Thymus (tissue), 11 donors: Measurements from ENCODE around the gene TTC7B. TPM values are rescaled to one million over a fixed set of nuclear protein-coding genes. Genes with fewer than 3 reads are reported as not detected.

Source experiments
- DNase-seq, 9 donors: peaks; one replicate each; pipeline ENCODE4 v3.0.0-alpha.2; 2013; ENCODE audit warnings: low spot score in 9 of 9, low read depth in 6 of 9, missing footprints in 1 of 9
- H3K27ac ChIP-seq, 2 donors: one replicate each; pipeline ENCODE4 v1.5.1; 2013; ENCODE audit warnings: control low read depth in 1 of 2, low read depth in 1 of 2, low read length in 1 of 2, mild to moderate bottlenecking in 1 of 2, moderate library complexity in 1 of 2
- H3K27me3 ChIP-seq, 2 donors: one replicate each; pipeline ENCODE4 v1.5.1; 2013; ENCODE audit warnings: low read length in 1 of 2; ENCODE audit not compliant: control insufficient read depth in 2 of 2, insufficient read depth in 1 of 2
- H3K36me3 ChIP-seq, 2 donors: one replicate each; pipeline ENCODE4 v1.5.1; 2013; ENCODE audit warnings: low read length in 1 of 2, mild to moderate bottlenecking in 1 of 2, moderate library complexity in 1 of 2; ENCODE audit not compliant: control insufficient read depth in 2 of 2, insufficient read depth in 2 of 2
- H3K4me1 ChIP-seq, 2 donors: one replicate each; pipeline ENCODE4 v1.5.1; 2013; ENCODE audit warnings: low read length in 2 of 2; ENCODE audit not compliant: control insufficient read depth in 2 of 2, insufficient read depth in 2 of 2
- H3K4me3 ChIP-seq, 2 donors: one replicate each; pipeline ENCODE4 v1.5.1; 2013; ENCODE audit warnings: low read length in 2 of 2, control low read depth in 1 of 2, mild to moderate bottlenecking in 1 of 2
- H3K9me3 ChIP-seq, 2 donors: one replicate each; pipeline ENCODE4 v1.5.1; 2013; ENCODE audit warnings: low read length in 1 of 2, mild to moderate bottlenecking in 1 of 2; ENCODE audit not compliant: control insufficient read depth in 2 of 2, insufficient read depth in 1 of 2
- WGBS: extraction: QIAGEN DNeasy Blood & Tissue Kit; methylation state at CpG from one replicate; pipeline ENCODE4 v1.1.7; 2013; 5-methylcytosine and 5-hydroxymethylcytosine counted together
- polyA plus RNA-seq: library from polyadenylated mRNA; stranded (reverse); fragments of 200-250 nt; gene quantifications from one replicate; pipeline ENCODE4 v1.2.3, GENCODE V29; 2013
- total RNA-seq: library from RNA; stranded (reverse); fragments of 120-200 nt; gene quantifications from one replicate; pipeline ENCODE4 v1.2.4, GENCODE V29; 2013
- donor health status: healthy.

TTC7B gene
- total and polyA plus RNA-seq, 2 donors = 3.2 to 5.6 TPM

GRCh38 chr14:90499908-90500664 lies 316.1 kb downstream of the TTC7B start:
- Histone ChIP-seq H3K9me3 (peaks cover 0 to 8% of the 10 kb centered on the region in 2 donors), H3K27me3 (no peaks in the 10 kb centered on the region), H3K4me1 (no peaks in the 10 kb centered on the region), H3K27ac (no peak overlapping the region), H3K4me3 (no peak overlapping the region), H3K36me3 (no peaks in the 10 kb centered on the region)
- DNase-seq = no peak
- WGBS = 93% methylated on average over 10 of the region's 10 CpGs

- 96% methylated on average over 6 of the region's 6 CpGs for WGBS
- no peak for DNase-seq
- Histone ChIP-seq H3K4me1 (no peaks in the 10 kb centered on the region), H3K27ac (no peak overlapping the region), H3K27me3 (no peaks in the 10 kb centered on the region), H3K36me3 (no peaks in the 10 kb centered on the region), H3K9me3 (peaks cover 0 to 8% of the 10 kb centered on the region in 2 donors), H3K4me3 (no peak overlapping the region)
These were observed 317.1 kb downstream of the TTC7B start for GRCh38 chr14:90499121-90499520.

GRCh38 chr14:90498198-90498597 lies 318.0 kb downstream of the TTC7B start:
- no peak for DNase-seq

GRCh38 chr14:90496379-90496778 lies 319.9 kb downstream of the TTC7B start:
- WGBS = 83% methylated on average over 2 of the region's 2 CpGs
- Histone ChIP-seq H3K27ac (no peak overlapping the region), H3K4me1 (no peaks in the 10 kb centered on the region), H3K9me3 (peaks cover 0 to 8% of the 10 kb centered on the region in 2 donors), H3K27me3 (no peaks in the 10 kb centered on the region), H3K4me3 (no peak overlapping the region), H3K36me3 (no peaks in the 10 kb centered on the region)
- DNase-seq = no peak

More at GRCh38 chr14:90498198-90498597, 318.0 kb downstream of the TTC7B start:
- Histone ChIP-seq H3K9me3 (peaks cover 0 to 8% of the 10 kb centered on the region in 2 donors), H3K4me1 (no peaks in the 10 kb centered on the region), H3K27ac (no peak overlapping the region), H3K27me3 (no peaks in the 10 kb centered on the region), H3K36me3 (no peaks in the 10 kb centered on the region), H3K4me3 (no peak overlapping the region)

- no peaks in the 10 kb centered on the region for H3K4me1 ChIP-seq
- H3K36me3 ChIP-seq = no peaks in the 10 kb centered on the region
- H3K27me3 ChIP-seq = no peaks in the 10 kb centered on the region
- H3K4me3 ChIP-seq = no peak overlapping the region
- peaks cover 0 to 8% of the 10 kb centered on the region in 2 donors for H3K9me3 ChIP-seq
- peak; percentile 32 to 83 (median 59) for DNase-seq
- no peak overlapping the region for H3K27ac ChIP-seq
- 61% methylated on average over 12 of the region's 12 CpGs for WGBS
These were observed 320.6 kb downstream of the TTC7B start for GRCh38 chr14:90495357-90496276.

GRCh38 chr14:90491911-90492531 lies 324.2 kb downstream of the TTC7B start:
- DNase-seq = no peak
- 88% methylated on average over 11 of the region's 11 CpGs for WGBS
- no peaks in the 10 kb centered on the region for H3K27me3 ChIP-seq
- H3K36me3 ChIP-seq = no peaks in the 10 kb centered on the region
- no peak overlapping the region for H3K4me3 ChIP-seq
- H3K4me1 ChIP-seq = no peaks in the 10 kb centered on the region
- H3K27ac ChIP-seq = no peak overlapping the region
- H3K9me3 ChIP-seq = peaks cover 0 to 8% of the 10 kb centered on the region in 2 donors

- 86% methylated on average over 9 of the region's 9 CpGs for WGBS
- Histone ChIP-seq H3K4me3 (no peak overlapping the region), H3K4me1 (no peaks in the 10 kb centered on the region), H3K27ac (no peak overlapping the region), H3K36me3 (no peaks in the 10 kb centered on the region), H3K27me3 (no peaks in the 10 kb centered on the region), H3K9me3 (peaks cover 0 to 8% of the 10 kb centered on the region in 2 donors)
- no peak for DNase-seq
These were observed 324.9 kb downstream of the TTC7B start for GRCh38 chr14:90491221-90491885.

- Histone ChIP-seq H3K27me3 (no peaks in the 10 kb centered on the region), H3K4me1 (no peaks in the 10 kb centered on the region), H3K4me3 (no peak overlapping the region), H3K9me3 (peaks cover 0 to 4% of the 10 kb centered on the region in 2 donors), H3K36me3 (no peaks in the 10 kb centered on the region), H3K27ac (no peak overlapping the region)
- WGBS = 94% methylated on average over 3 of the region's 3 CpGs
- no peak for DNase-seq
These were observed 325.5 kb downstream of the TTC7B start for GRCh38 chr14:90490720-90491050.
